H1 (cell line): ENCODE data around the gene CSGALNACT2. TPM values are rescaled to one million over a fixed set of nuclear protein-coding genes. Genes with fewer than 3 reads are reported as not detected.

Experiments used
- CTCF ChIA-PET: fragments of 300-600 bp; sonication (Branson Sonifier 250); formaldehyde crosslinking; loops from one replicate; lab custom pipeline; 2021; ENCODE audit not compliant: partially characterized antibody; lab: Charles Lee
- POLR2A ChIA-PET: fragments of 300-600 bp; sonication (Branson Sonifier 250); formaldehyde crosslinking; loops from one replicate; lab custom pipeline; 2021; ENCODE audit warnings: inconsistent platforms; ENCODE audit not compliant: partially characterized antibody; lab: Charles Lee
- DNase-seq, 2 experiments: peaks; one replicate each; pipeline versions ENCODE4 v3.0.0 to v3.0.0-alpha.2; 2010 to 2022; ENCODE audit warnings: low spot score in 2 of 2, low read depth in 1 of 2, mixed read lengths in 1 of 2
- FAIRE-seq: peaks from 2 replicates; lab custom pipeline; 2011; peaks lifted over from hg19 to GRCh38; lab: Jason Lieb, UNC
- H2AFZ ChIP-seq: 2 replicates; pipeline ENCODE4 v1.8.1; 2012; ENCODE audit warnings: low read length, inconsistent platforms
- H2AK5ac ChIP-seq: 2 replicates; pipeline ENCODE4 v1.6.1; 2013; ENCODE audit warnings: low read depth, low read length
- H2BK120ac ChIP-seq: replicated peaks from 2 replicates; pipeline ENCODE3; 2013; ENCODE audit warnings: low read depth, low read length, inconsistent platforms
- H2BK12ac ChIP-seq: 2 replicates; pipeline ENCODE4 v1.6.1; 2013; ENCODE audit warnings: low read depth, low read length
- H2BK15ac ChIP-seq: 2 replicates; pipeline ENCODE4 v1.6.1; 2013; ENCODE audit warnings: low read length
- H2BK20ac ChIP-seq: 2 replicates; pipeline ENCODE4 v1.6.1; 2013; ENCODE audit warnings: low read length
- H2BK5ac ChIP-seq: 2 replicates; pipeline ENCODE4 v1.6.1; 2013; ENCODE audit warnings: low read depth, low read length
- H3K14ac ChIP-seq: 2 replicates; pipeline ENCODE4 v1.6.1; 2013; ENCODE audit warnings: inconsistent platforms; ENCODE audit not compliant: insufficient read length
- H3K18ac ChIP-seq: 2 replicates; pipeline ENCODE4 v1.6.1; 2013; ENCODE audit warnings: low read length; ENCODE audit errors: extremely low read depth
- H3K23ac ChIP-seq: 2 replicates; pipeline ENCODE4 v1.6.1; 2013; ENCODE audit warnings: inconsistent platforms; ENCODE audit not compliant: insufficient read length
- H3K23me2 ChIP-seq: 2 replicates; pipeline ENCODE4 v1.6.1; 2013; ENCODE audit warnings: low read depth, low read length
- H3K27ac ChIP-seq: 2 replicates; pipeline ENCODE4 v1.6.1; 2011; ENCODE audit warnings: low read depth, low read length, inconsistent platforms
- H3K27me3 ChIP-seq, 4 experiments: replicated peaks in 1 of 4; 1 replicate in 1 of 4; 2 replicates in 3 of 4; pipeline versions ENCODE4 v1.6.1 to v1.8.1; 2011 to 2013; ENCODE audit warnings: low read length in 3 of 4, mild to moderate bottlenecking in 3 of 4, inconsistent platforms in 2 of 4, mixed read lengths in 2 of 4, moderate library complexity in 1 of 4; ENCODE audit not compliant: control insufficient read depth in 3 of 4, insufficient read depth in 3 of 4; ENCODE audit errors: extremely low read depth in 1 of 4
- H3K36me3 ChIP-seq, 4 experiments: 2 replicates each; pipeline versions ENCODE4 v1.6.1 to v1.8.1; 2011 to 2013; ENCODE audit warnings: mild to moderate bottlenecking in 4 of 4, low read length in 3 of 4, moderate library complexity in 2 of 4, control low read depth in 1 of 4, inconsistent platforms in 1 of 4; ENCODE audit not compliant: insufficient read depth in 4 of 4, control insufficient read depth in 2 of 4
- H3K4ac ChIP-seq: replicated peaks from 2 replicates; pipeline ENCODE3; 2013; ENCODE audit warnings: low read length, low read depth, mixed read lengths, inconsistent platforms; ENCODE audit not compliant: insufficient read length
- H3K4me1 ChIP-seq, 4 experiments: replicated peaks in 1 of 4; 1 replicate in 1 of 4; 2 replicates in 3 of 4; pipeline versions ENCODE4 v1.6.1 to v1.8.1; 2011 to 2013; ENCODE audit warnings: low read length in 3 of 4, inconsistent platforms in 2 of 4, mixed read lengths in 1 of 4; ENCODE audit not compliant: insufficient read depth in 4 of 4, control insufficient read depth in 3 of 4
- H3K4me2 ChIP-seq, 2 experiments: 2 replicates each; pipeline versions ENCODE4 v1.6.1 to v1.8.1; 2011 to 2013; ENCODE audit warnings: low read depth in 2 of 2, low read length in 2 of 2, control low read depth in 1 of 2, inconsistent platforms in 1 of 2, mild to moderate bottlenecking in 1 of 2; ENCODE audit not compliant: insufficient read depth in 1 of 2
- H3K4me3 ChIP-seq, 4 experiments: fragments of 200-600, 300-600 bp in 1 of 4; sonication (generic), shearing (Covaris generic), sonication (Bioruptor Twin) in 1 of 4; 2 replicates each; pipeline versions ENCODE4 v1.5.1 to v1.8.1; 2011 to 2016; ENCODE audit warnings: low read length in 4 of 4, low read depth in 3 of 4, control low read depth in 2 of 4, inconsistent platforms in 2 of 4, mild to moderate bottlenecking in 2 of 4, mixed read lengths in 1 of 4, moderate library complexity in 1 of 4; ENCODE audit not compliant: insufficient read depth in 2 of 4; ENCODE audit errors: extremely low read depth in 1 of 4
- H3K56ac ChIP-seq: replicated peaks from 2 replicates; pipeline ENCODE3; 2013; ENCODE audit warnings: low read depth, mild to moderate bottlenecking, mixed read lengths, low read length, inconsistent platforms; ENCODE audit not compliant: insufficient read length
- H3K79me1 ChIP-seq: 2 replicates; pipeline ENCODE4 v1.6.1; 2013; ENCODE audit warnings: low read depth, low read length, control low read depth
- H3K79me2 ChIP-seq, 2 experiments: 2 replicates each; pipeline versions ENCODE4 v1.6.1 to v1.8.1; 2012 to 2013; ENCODE audit warnings: low read length in 2 of 2, mild to moderate bottlenecking in 2 of 2, inconsistent platforms in 1 of 2; ENCODE audit not compliant: insufficient read depth in 2 of 2, control insufficient read depth in 1 of 2
- H3K9ac ChIP-seq, 4 experiments: replicated peaks in 1 of 4; 1 replicate in 1 of 4; 2 replicates in 3 of 4; pipeline versions ENCODE4 v1.6.1 to v1.8.1; 2011 to 2013; ENCODE audit warnings: low read depth in 3 of 4, low read length in 3 of 4, control low read depth in 2 of 4, mild to moderate bottlenecking in 2 of 4, moderate library complexity in 2 of 4, inconsistent platforms in 1 of 4; ENCODE audit errors: extremely low read depth in 1 of 4
- H3K9me3 ChIP-seq, 2 experiments: 2 replicates each; pipeline versions ENCODE4 v1.6.1 to v1.8.1; 2012 to 2013; ENCODE audit warnings: mild to moderate bottlenecking in 2 of 2, moderate library complexity in 2 of 2, control low read depth in 1 of 2, inconsistent platforms in 1 of 2, low read depth in 1 of 2, low read length in 1 of 2, mixed read lengths in 1 of 2; ENCODE audit not compliant: insufficient read depth in 2 of 2
- H4K20me1 ChIP-seq, 2 experiments: replicated peaks in 1 of 2; 2 replicates each; pipeline versions ENCODE3 to v1.8.1; 2011 to 2013; ENCODE audit warnings: inconsistent platforms in 2 of 2, low read length in 2 of 2, mild to moderate bottlenecking in 1 of 2; ENCODE audit not compliant: insufficient read depth in 2 of 2, control insufficient read depth in 1 of 2
- H4K5ac ChIP-seq: 2 replicates; pipeline ENCODE4 v1.6.1; 2013; ENCODE audit warnings: low read length, low read depth, mixed read lengths, inconsistent platforms; ENCODE audit not compliant: insufficient read length
- H4K8ac ChIP-seq: 2 replicates; pipeline ENCODE4 v1.8.0; 2013; ENCODE audit warnings: mild to moderate bottlenecking, moderate library complexity, low read length, inconsistent platforms; ENCODE audit not compliant: insufficient read depth; ENCODE audit errors: extremely low read depth
- H4K91ac ChIP-seq: replicated peaks from 2 replicates; pipeline ENCODE3; 2013; ENCODE audit warnings: low read length, mixed read lengths, inconsistent platforms; ENCODE audit not compliant: insufficient read length
- CREB1 ChIP-seq: IDR thresholded peaks from 2 replicates; pipeline ENCODE4 v1.6.1; 2012; ENCODE audit warnings: inconsistent platforms
- EGR1 ChIP-seq: IDR thresholded peaks from 2 replicates; pipeline ENCODE4 v1.6.1; 2011; ENCODE audit warnings: low read depth, low read length, borderline replicate concordance
- KDM5A ChIP-seq: fragments of 200-600 bp; IDR thresholded peaks from 2 replicates; pipeline ENCODE4 v1.7.1; 2012; ENCODE audit warnings: mild to moderate bottlenecking, low read length, inconsistent platforms, mixed read lengths
- WGBS, 2 experiments: shearing (Covaris generic) in 1 of 2; methylation state at CpG; one replicate each; pipeline versions ENCODE4 v1.1.6 to v1.1.7; 2013 to 2015; ENCODE audit warnings: low lambda C conversion rate in 2 of 2, mixed read lengths in 2 of 2, inconsistent platforms in 1 of 2, low coverage in 1 of 2, missing lambda C conversion rate in 1 of 2; ENCODE audit not compliant: insufficient replicate concordance in 2 of 2, insufficient coverage in 1 of 2, insufficient read length in 1 of 2; ENCODE audit errors: extremely low coverage in 1 of 2, missing lambda C conversion rate in 1 of 2; 5-methylcytosine and 5-hydroxymethylcytosine counted together
- polyA plus RNA-seq, 7 experiments: library from polyadenylated mRNA; depleted of rRNA in 3 of 7; stranded (reverse) in 5 of 7; unstranded in 2 of 7; fragments of >200 nt in 5 of 7; fragments of 200-250 nt in 2 of 7; gene quantifications; 1 replicate in 5 of 7; 2 replicates in 1 of 7; 4 replicates in 1 of 7; pipeline versions ENCODE4 v1.2.1 to v1.2.3, GENCODE V29; 2011 to 2013; ENCODE audit warnings: missing spikeins in 2 of 7, mixed read lengths in 2 of 7
- total RNA-seq: library from RNA; stranded (reverse); fragmentation: NEBNext Ultra II Directional; extraction: Animal tissue kit (Norgen Biotek cat#: 25700); gene quantifications from 2 replicates; pipeline ENCODE4 v1.2.1, GENCODE V29; 2021
- TF ChIP-seq, protein P1 (sequence below): IDR thresholded peaks from 2 replicates; pipeline ENCODE4 v1.6.1; 2012; ENCODE audit warnings: low read length, inconsistent platforms

CSGALNACT2 gene
- total and polyA plus RNA-seq, 2 of the 8 experiments (the other 6 are each of a cell fraction or from before 2014, with no cell fraction given) = 2.6 to 5.3 TPM

DNA sequence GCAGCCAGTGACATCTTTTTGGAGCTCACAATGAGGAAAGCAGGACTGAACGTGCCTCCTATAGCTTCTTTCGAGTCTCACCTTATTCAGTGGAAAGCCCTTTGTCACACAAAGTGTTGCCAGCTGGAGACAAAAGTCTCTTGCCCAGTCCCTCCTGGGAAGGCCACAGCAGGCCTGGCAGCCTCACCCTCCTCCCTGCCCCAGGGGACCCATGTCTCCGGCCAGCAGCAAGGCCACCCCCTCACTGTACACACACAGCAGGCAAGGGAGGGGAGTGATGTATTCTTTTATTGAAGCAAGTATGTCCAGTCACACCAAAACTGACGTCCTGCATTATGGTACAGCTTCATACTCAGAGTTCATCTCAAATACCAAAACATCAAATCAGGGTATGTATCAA lies 56.0 kb downstream of the CSGALNACT2 start:
- CTCF ChIA-PET = interaction anchor here (0.5 to 3.4 kb wide), 7 partner anchors 8 to 223 kb away, joined by 3 to 22 read pairs (median 6); no protein-coding TSS in a partner anchor
- H3K4ac ChIP-seq = no peak overlapping the region
- TF ChIP-seq EGR1 (no peak), CREB1 (no peak), KDM5A (no peak)
- TF ChIP-seq, protein P1, sequence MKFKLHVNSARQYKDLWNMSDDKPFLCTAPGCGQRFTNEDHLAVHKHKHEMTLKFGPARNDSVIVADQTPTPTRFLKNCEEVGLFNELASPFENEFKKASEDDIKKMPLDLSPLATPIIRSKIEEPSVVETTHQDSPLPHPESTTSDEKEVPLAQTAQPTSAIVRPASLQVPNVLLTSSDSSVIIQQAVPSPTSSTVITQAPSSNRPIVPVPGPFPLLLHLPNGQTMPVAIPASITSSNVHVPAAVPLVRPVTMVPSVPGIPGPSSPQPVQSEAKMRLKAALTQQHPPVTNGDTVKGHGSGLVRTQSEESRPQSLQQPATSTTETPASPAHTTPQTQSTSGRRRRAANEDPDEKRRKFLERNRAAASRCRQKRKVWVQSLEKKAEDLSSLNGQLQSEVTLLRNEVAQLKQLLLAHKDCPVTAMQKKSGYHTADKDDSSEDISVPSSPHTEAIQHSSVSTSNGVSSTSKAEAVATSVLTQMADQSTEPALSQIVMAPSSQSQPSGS = no peak

More for the DNA sequence above, 56.0 kb downstream of the CSGALNACT2 start:
- H4K91ac ChIP-seq = no peak overlapping the region
- no peak overlapping the region for H3K9ac ChIP-seq
- POLR2A ChIA-PET = interaction anchor here (1.2 to 1.9 kb wide), 4 partner anchors 8 to 226 kb away, joined by 3 to 5 read pairs (median 3); no protein-coding TSS in a partner anchor
- no peak overlapping the region for H2BK12ac ChIP-seq
- no peak for DNase-seq
- H3K23me2 ChIP-seq = no peaks in the 10 kb centered on the region
- FAIRE-seq = no peak
- H4K5ac ChIP-seq = no peak overlapping the region
- no peak overlapping the region for H2BK20ac ChIP-seq
- no peak overlapping the region for H3K4me3 ChIP-seq
- no peaks in the 10 kb centered on the region for H3K27me3 ChIP-seq
- H4K8ac ChIP-seq = no peak overlapping the region; the same call in 1 of the 2 replicates
- H3K79me2 ChIP-seq = no peaks in the 10 kb centered on the region
- H2BK15ac ChIP-seq = no peak overlapping the region
- H2BK5ac ChIP-seq = no peak overlapping the region
- peaks cover 0 to 3% (median 0%) of the 10 kb centered on the region in 4 experiments; a peak in 2 of 7 replicates for H3K4me1 ChIP-seq
- H3K18ac ChIP-seq = no peak overlapping the region
- no peak overlapping the region for H3K14ac ChIP-seq
- no peak overlapping the region for H2AFZ ChIP-seq
- no peak overlapping the region for H3K23ac ChIP-seq
- 82% methylated on average over 4 of the region's 4 CpGs; no CpG with 5 or more reads in 1 of the 2 experiments for WGBS, 2 experiments
- H3K9me3 ChIP-seq = no peaks in the 10 kb centered on the region
- H3K56ac ChIP-seq = no peak overlapping the region
- peaks cover 0 to 2% of the 10 kb centered on the region in 2 experiments for H4K20me1 ChIP-seq
- H3K4me2 ChIP-seq = no peak overlapping the region
- H3K79me1 ChIP-seq = no peaks in the 10 kb centered on the region
- peaks cover 6 to 17% (median 12%) of the 10 kb centered on the region in 4 experiments; a peak in 7 of 8 replicates for H3K36me3 ChIP-seq
- H2AK5ac ChIP-seq = no peak overlapping the region
- H3K27ac ChIP-seq = no peak overlapping the region
- no peak overlapping the region for H2BK120ac ChIP-seq
